GM19193 (cell line): Measurements from ENCODE around the gene ART1.

Experiments
- POLR2A ChIP-seq: IDR thresholded peaks from 4 replicates; pipeline ENCODE4 v1.6.1; 2011; ENCODE audit not compliant: insufficient read depth, insufficient read length; ENCODE audit errors: extremely low read depth

The ART1 gene

DNA sequence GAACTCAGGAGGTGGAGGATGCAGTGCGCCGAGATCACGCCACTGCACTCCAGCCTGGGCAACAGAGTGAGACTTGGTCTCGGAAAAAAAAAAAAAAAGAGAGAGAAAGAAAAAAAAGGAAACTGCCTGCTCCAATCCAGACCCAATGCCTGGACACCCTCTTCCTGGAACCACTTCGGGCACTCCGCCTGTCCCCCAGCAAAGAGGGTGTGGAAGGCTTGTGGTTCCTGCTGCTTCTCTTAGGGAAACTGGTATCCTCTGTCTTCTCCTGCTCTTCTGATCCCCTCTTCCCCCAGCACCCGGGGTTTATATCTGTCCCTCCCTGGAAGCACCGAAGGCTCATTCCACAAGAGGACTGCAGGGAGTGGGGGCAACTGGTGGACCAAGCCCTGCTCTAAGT lies 13.3 kb downstream of the ART1 start:
- no peak for TF ChIP-seq POLR2A

GRCh38 chr11:3659595-3660515 lies 14.9 kb downstream of the ART1 start:
- TF ChIP-seq POLR2A, result no peak

DNA sequence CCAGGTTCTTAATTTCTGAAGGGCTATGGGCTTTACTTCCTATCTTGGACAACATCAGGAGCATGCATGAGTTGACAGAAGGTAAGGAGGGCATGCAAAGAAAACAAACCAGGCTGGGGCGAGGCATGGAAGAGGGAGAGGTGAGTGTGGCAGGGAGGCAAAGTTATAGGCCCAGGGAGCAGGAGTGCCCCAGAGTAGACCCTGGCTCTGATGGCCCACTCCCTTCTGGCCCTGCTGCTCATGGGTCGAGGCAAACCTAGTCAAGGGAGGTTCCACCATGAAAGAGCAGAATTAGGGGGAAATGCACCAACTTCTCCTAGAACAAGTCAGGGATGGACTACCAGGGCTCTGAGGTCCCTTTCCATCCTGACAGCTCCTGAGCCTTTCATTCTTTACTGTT lies 16.0 kb downstream of the ART1 start:
- TF ChIP-seq POLR2A, result no peak

- no peak for TF ChIP-seq POLR2A
Observed at GRCh38 chr11:3662856-3663255, 17.9 kb downstream of the ART1 start.

DNA sequence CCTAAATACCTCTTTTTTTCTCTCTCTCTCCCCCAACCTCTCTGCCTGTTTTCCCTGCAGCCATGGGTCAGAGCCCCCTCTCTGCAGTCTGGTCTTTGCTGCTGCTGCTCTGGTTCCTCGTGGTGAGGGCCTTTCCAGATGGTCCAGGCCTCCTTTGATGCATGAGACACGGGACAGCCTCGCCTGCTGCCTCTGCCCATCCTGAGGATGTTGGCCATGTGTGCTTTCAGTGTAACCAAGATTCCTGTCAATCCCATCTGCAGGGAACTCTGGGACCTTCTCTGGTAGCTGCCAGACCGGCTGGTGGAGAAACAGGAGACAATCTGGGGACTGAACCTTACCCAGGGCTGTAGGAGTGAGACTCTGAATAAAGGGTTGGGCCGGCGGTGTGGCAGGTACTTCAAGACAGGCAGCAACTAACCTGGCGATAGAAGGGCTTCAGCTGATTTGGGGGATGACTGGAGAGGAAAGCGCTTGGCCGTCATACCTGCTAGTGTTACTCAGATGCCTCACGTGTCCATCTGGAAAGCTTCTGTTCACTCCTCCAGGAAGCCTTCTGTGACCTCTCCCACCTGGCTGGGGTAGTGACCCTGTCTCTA lies 19.2 kb downstream of the ART1 start:
- TF ChIP-seq POLR2A, result no peak

DNA sequence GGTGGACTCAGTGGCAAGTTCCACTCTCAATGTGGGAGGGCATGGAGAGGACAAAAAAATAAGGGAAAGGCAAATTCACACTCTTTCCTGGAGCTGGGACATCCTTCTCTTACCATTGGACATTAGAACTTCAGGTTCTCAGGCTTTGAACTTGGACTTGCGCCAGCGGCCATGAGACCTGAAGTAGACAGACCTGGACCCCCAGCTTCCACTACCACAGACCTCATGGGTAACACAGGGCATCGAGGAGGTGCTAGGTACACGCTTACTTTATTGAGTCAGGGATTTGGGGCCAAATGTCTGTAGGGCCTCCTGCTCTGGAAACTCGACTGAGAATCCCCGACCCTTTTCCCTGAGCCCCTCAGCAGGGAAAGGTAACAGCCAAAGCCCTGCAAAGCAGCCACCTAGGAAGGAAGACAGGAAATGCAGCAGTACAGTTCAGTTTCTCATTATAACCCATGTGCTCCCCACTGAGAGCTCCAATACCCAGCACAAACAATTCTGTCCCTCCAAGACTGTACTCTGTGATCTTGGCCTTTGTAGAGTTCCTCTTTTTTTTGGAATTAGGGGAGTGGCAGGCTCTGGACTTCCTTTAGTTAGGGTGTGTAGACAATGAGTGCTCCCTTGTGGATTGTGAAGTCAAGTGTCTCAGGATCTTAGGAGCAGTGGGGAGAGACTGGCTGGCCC lies 20.6 kb downstream of the ART1 start:
- TF ChIP-seq POLR2A, result no peak

DNA sequence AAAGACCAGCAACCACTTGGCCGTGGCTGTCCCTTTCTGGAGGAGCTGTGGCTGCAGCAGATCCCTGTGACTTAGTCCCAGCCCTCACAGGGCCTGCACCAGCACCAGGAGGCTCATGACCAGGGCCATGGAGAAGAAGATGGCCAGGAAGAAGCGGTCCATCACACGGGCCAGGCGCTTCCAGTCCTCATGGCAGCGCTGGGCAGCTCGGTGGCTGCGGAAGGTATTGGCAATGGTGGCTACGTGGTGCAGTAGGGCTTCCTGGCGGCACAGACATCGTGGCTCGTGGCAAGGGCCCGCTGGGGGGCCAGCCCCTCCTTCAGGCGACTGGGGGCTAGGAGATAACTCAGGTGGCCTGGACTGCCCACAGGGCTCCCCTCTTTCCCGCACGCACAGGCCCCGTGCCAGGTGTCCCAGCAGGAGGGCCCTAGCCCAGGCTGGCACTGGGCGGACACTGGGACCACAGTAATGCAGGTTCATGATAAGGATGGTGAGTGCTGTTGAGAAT lies 21.1 kb downstream of the ART1 start:
- TF ChIP-seq POLR2A, result no peak

- no peak for TF ChIP-seq POLR2A
Observed at GRCh38 chr11:3667149-3668035, 22.5 kb downstream of the ART1 start.

GRCh38 chr11:3669128-3669527 lies 24.2 kb downstream of the ART1 start:
- no peak for TF ChIP-seq POLR2A

DNA sequence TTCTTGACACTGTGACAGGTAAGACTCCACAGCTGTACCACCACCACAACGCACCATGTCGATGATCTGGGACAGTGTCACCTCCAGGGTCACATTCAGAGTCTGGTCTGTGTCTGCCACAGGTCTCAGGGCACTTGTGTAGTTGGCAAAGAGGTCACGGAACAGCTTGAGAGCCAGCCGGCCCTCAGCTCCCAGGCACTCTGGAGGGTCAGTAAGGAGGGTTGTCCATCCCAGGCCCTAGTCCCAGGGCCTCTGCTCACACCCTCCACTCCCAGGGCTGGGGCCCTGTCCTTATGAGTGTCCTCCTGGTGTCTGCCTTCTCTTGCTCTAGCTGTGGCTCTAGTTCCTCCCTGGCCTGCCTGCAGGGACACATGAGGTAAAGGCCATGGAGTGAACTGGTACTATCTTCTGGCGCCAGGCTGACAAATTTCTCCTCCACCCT lies 24.8 kb downstream of the ART1 start:
- TF ChIP-seq POLR2A, result no peak

DNA sequence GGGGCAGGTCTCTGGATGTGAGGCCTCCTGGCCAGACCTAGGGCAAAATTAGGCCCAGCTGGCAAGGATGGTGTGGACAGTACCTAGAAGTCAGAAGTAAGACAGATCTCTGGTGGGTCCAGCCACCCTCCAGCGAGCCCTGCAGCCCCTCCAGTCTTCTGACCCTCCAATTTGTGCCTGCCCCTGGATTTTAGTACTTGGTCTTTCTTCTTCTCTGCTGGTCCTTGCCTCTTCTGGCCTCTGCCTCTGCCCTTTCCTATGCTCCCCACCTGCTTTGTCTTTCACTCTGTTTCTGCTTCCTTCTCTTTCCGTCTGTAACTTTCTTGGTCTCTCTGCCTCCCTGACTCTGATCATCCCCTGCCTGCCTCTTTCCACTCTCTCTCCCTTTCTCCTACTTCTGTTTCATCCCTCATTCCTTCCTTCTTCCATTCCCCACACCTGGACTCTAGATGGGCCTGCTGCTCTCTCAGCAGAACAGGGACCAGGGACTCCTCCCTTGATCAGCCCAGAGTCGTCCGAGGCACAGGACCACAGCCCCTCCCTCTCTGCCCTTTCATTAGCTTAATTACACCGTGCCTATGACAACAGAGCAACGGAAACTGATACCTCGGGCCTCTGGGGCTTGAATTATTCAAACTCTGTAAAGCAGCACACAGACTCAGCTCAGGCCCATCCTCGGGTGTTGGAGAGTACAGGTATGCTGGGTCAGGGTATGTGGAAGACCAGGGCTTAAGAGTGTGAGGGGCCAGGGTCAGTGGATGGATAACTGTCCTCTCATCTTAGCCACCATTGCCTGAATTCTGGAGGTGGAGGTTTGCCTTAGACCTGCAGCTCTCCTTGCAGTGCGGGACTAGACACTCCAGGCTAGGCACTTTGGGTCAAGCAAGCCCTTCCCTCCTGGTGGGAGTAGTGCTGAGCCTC lies 26.7 kb downstream of the ART1 start, which contains the start of gene CHRNA10:
Gene CHRNA10 (minus strand): TSS at position 51 of the 921 bp plus-strand sequence. CDS start 72 bp downstream, outside the sequence.
- no peak for TF ChIP-seq POLR2A

GRCh38 chr11:3674189-3674588 lies 29.3 kb downstream of the ART1 start:
- no peak for TF ChIP-seq POLR2A

GRCh38 chr11:3675971-3676370 lies 31.0 kb downstream of the ART1 start:
- TF ChIP-seq POLR2A, result no peak
